IMR-90 (cell line): ENCODE measurements around the gene ENKUR. TPM values are rescaled to one million over a fixed set of nuclear protein-coding genes. Genes with fewer than 3 reads are reported as not detected.

Experiments
- ATAC-seq: fragments of 200-7000 bp; cut with Tn5 transposase; 2 replicates; pipeline ENCODE4 v1.9.1; 2020; ENCODE audit warnings: low read depth, mild to moderate bottlenecking, moderate library complexity
- BruUV-seq: library from RNA; stranded (reverse); fragments of 400-500 nt; replicated peaks from 2 replicates; lab custom pipeline; 2021; lab: Mats Ljungman, UMichigan
- CTCF ChIA-PET: fragments of 300-600 bp; formaldehyde crosslinking; extraction: SDS; loops from one replicate; lab custom pipeline; 2021; ENCODE audit warnings: antibody characterized with exemption; lab: Yijun Ruan, JAX
- POLR2A ChIA-PET: fragments of 300-600 bp; sonication (Branson Sonifier 250); formaldehyde crosslinking; loops from one replicate; lab custom pipeline; 2022; ENCODE audit warnings: antibody characterized with exemption; ENCODE audit not compliant: unreplicated experiment; lab: Charles Lee
- DNase-seq: peaks from one replicate; pipeline ENCODE4 v3.0.0; 2013
- H2AFZ ChIP-seq: replicated peaks from 2 replicates; pipeline ENCODE3; 2013; ENCODE audit warnings: low read length, mild to moderate bottlenecking; ENCODE audit not compliant: poor library complexity
- H2AK5ac ChIP-seq: 2 replicates; pipeline ENCODE4 v1.6.1; 2013; ENCODE audit warnings: low read depth, low read length, inconsistent platforms
- H2AK9ac ChIP-seq: replicated peaks from 2 replicates; pipeline ENCODE3; 2013; ENCODE audit warnings: mild to moderate bottlenecking, low read depth, low read length, moderate library complexity; ENCODE audit not compliant: poor library complexity
- H2BK120ac ChIP-seq: 2 replicates; pipeline ENCODE4 v1.6.1; 2013; ENCODE audit warnings: low read depth, low read length, inconsistent platforms
- H2BK15ac ChIP-seq: 3 replicates; pipeline ENCODE4 v1.6.1; 2013; ENCODE audit warnings: low read depth, low read length, inconsistent platforms
- H2BK20ac ChIP-seq: 2 replicates; pipeline ENCODE4 v1.6.1; 2013; ENCODE audit warnings: low read depth, mild to moderate bottlenecking, inconsistent platforms, low read length, moderate library complexity
- H2BK5ac ChIP-seq: 2 replicates; pipeline ENCODE4 v1.6.1; 2013; ENCODE audit warnings: mild to moderate bottlenecking, low read depth, low read length, inconsistent platforms; ENCODE audit not compliant: poor library complexity, severe bottlenecking
- H3K14ac ChIP-seq: replicated peaks from 2 replicates; pipeline ENCODE4 v1.6.1; 2013; ENCODE audit warnings: low read depth, low read length, inconsistent platforms
- H3K18ac ChIP-seq: 2 replicates; pipeline ENCODE4 v1.6.1; 2013; ENCODE audit warnings: low read depth, low read length, control low read depth
- H3K23ac ChIP-seq: 2 replicates; pipeline ENCODE4 v1.6.1; 2013; ENCODE audit warnings: low read depth, low read length, inconsistent platforms
- H3K27ac ChIP-seq: 2 replicates; pipeline ENCODE4 v1.5.1; 2013; ENCODE audit warnings: mild to moderate bottlenecking, control low read depth, low read length; ENCODE audit not compliant: insufficient read depth
- H3K27me3 ChIP-seq: 2 replicates; pipeline ENCODE4 v1.6.1; 2013; ENCODE audit warnings: low read length; ENCODE audit not compliant: control insufficient read depth, insufficient read depth
- H3K36me3 ChIP-seq: 2 replicates; pipeline ENCODE4 v1.6.1; 2013; ENCODE audit warnings: low read length, mixed read lengths; ENCODE audit not compliant: control insufficient read depth, insufficient read depth
- H3K4ac ChIP-seq: 2 replicates; pipeline ENCODE4 v1.6.1; 2013; ENCODE audit warnings: low read depth, low read length, inconsistent platforms
- H3K4me1 ChIP-seq: 2 replicates; pipeline ENCODE4 v1.6.1; 2013; ENCODE audit warnings: low read length, mixed read lengths; ENCODE audit not compliant: control insufficient read depth, insufficient read depth
- H3K4me2 ChIP-seq: 2 replicates; pipeline ENCODE4 v1.6.1; 2013; ENCODE audit warnings: low read depth, mild to moderate bottlenecking, control low read depth, low read length, moderate library complexity
- H3K4me3 ChIP-seq: 2 replicates; pipeline ENCODE4 v1.5.1; 2013; ENCODE audit warnings: low read depth, mild to moderate bottlenecking, control low read depth, low read length, moderate library complexity; ENCODE audit not compliant: insufficient read depth
- H3K56ac ChIP-seq: 2 replicates; pipeline ENCODE4 v1.6.1; 2013; ENCODE audit warnings: low read length, inconsistent platforms; ENCODE audit not compliant: insufficient read depth; ENCODE audit errors: extremely low read depth
- H3K79me1 ChIP-seq, 2 experiments: 2 replicates each; pipeline ENCODE4 v1.6.1; 2013; ENCODE audit warnings: low read length in 2 of 2, inconsistent platforms in 1 of 2, low read depth in 1 of 2
- H3K9ac ChIP-seq: 2 replicates; pipeline ENCODE4 v1.6.1; 2013; ENCODE audit warnings: low read depth, low read length, control low read depth
- H3K9me1 ChIP-seq: 2 replicates; pipeline ENCODE4 v1.6.1; 2013; ENCODE audit warnings: low read length, inconsistent platforms; ENCODE audit not compliant: insufficient read depth
- H3K9me3 ChIP-seq: 2 replicates; pipeline ENCODE4 v1.6.1; 2013; ENCODE audit warnings: low read length; ENCODE audit not compliant: control insufficient read depth, insufficient read depth
- H4K20me1 ChIP-seq: 2 replicates; pipeline ENCODE4 v1.6.1; 2013; ENCODE audit warnings: low read length, inconsistent platforms; ENCODE audit not compliant: insufficient read depth
- H4K5ac ChIP-seq: 2 replicates; pipeline ENCODE4 v1.6.1; 2013; ENCODE audit warnings: mild to moderate bottlenecking, low read depth, low read length, control low read depth
- H4K8ac ChIP-seq, 2 experiments: 2 replicates each; pipeline ENCODE4 v1.6.1; 2013; ENCODE audit warnings: low read depth in 2 of 2, low read length in 2 of 2, control low read depth in 1 of 2, inconsistent platforms in 1 of 2
- H4K91ac ChIP-seq: 2 replicates; pipeline ENCODE4 v1.6.1; 2013; ENCODE audit warnings: low read depth, low read length, inconsistent platforms; ENCODE audit not compliant: insufficient read depth
- RFX5 ChIP-seq: IDR thresholded peaks from 2 replicates; pipeline ENCODE4 v1.8.0; 2012; ENCODE audit warnings: low read depth, mild to moderate bottlenecking, low read length, moderate library complexity
- WGBS, 2 experiments: methylation state at CpG; one replicate each; pipeline versions ENCODE4 v1.1.5 to v1.1.7; 2013; ENCODE audit warnings: missing lambda C conversion rate in 2 of 2; ENCODE audit not compliant: insufficient read length in 1 of 2; ENCODE audit errors: extremely low coverage in 2 of 2; 5-methylcytosine and 5-hydroxymethylcytosine counted together
- dilution Hi-C: fragments of 300-500 bp; cut with HindIII; formaldehyde crosslinking; loops from one replicate; pipeline ENCODE4 v1.14.3; 2018; ENCODE audit warnings: low sequenced_read_pairs; ENCODE audit not compliant: unreplicated experiment
- in situ Hi-C: fragments of 300-500 bp; cut with MboI; formaldehyde crosslinking; loops from 3 replicates; pipeline ENCODE4 v1.14.3; 2019; ENCODE audit warnings: low sequenced_read_pairs, inconsistent platforms, mixed read lengths
- intact Hi-C: fragments of 100-400 bp; cut with micrococcal nuclease; formaldehyde crosslinking; loops from 2 replicates; pipeline ENCODE4 v1.10.0; 2022
- polyA plus RNA-seq, 3 experiments: library from polyadenylated mRNA; depleted of rRNA; stranded (reverse); fragments of >200 nt; gene quantifications; 2 replicates each; pipeline ENCODE4 v1.2.3, GENCODE V29; 2012; ENCODE audit warnings: low replicate concordance in 1 of 3
- total RNA-seq: library from RNA; depleted of rRNA; stranded (reverse); fragments of >200 nt; gene quantifications from 2 replicates; pipeline ENCODE4 v1.2.3, GENCODE V29; 2012

Gene ENKUR
- total and polyA plus RNA-seq, 2 of the 4 experiments (the other 2 are of a cell fraction) = not detected

GRCh38 chr10:24965051-24965450 lies 50.9 kb downstream of the ENKUR start:
- CTCF ChIA-PET = no interaction called here
- DNase-seq (no peak), ATAC-seq (no peak)
- H3K36me3 ChIP-seq = no peaks in the 10 kb centered on the region
- dilution Hi-C loops (no loop called here), intact Hi-C loops (no loop called here), in situ Hi-C loops (loop anchor here (25.0 kb wide), 1 partner anchor 253 kb away; the partner anchor contains the start of gene ARHGAP21)
- H3K79me1 ChIP-seq = no peaks in the 10 kb centered on the region
- H4K91ac ChIP-seq = no peak overlapping the region
- H4K5ac ChIP-seq = no peak overlapping the region
- H3K9me1 ChIP-seq = peaks cover 5% of the 10 kb centered on the region
- no peak for TF ChIP-seq RFX5
- H3K9me3 ChIP-seq = no peaks in the 10 kb centered on the region
- no peak overlapping the region for H3K56ac ChIP-seq
- H3K4me1 ChIP-seq = peaks cover 5% of the 10 kb centered on the region
- H4K20me1 ChIP-seq = no peaks in the 10 kb centered on the region
- WGBS, 2 experiments = no CpG with 5 or more reads among the region's 3 CpGs
- H3K18ac ChIP-seq = no peak overlapping the region
- H3K27ac ChIP-seq = no peak overlapping the region
- no peak overlapping the region for H2BK120ac ChIP-seq
- H4K8ac ChIP-seq = no peak overlapping the region
- H2AK5ac ChIP-seq = no peak overlapping the region
- BruUV-seq = no TSS peak
- no peaks in the 10 kb centered on the region; the same call in 1 of the 2 replicates for H3K27me3 ChIP-seq
- H3K9ac ChIP-seq = no peak overlapping the region
- no peak overlapping the region for H3K23ac ChIP-seq
- H3K4me3 ChIP-seq = no peak overlapping the region
- no peak overlapping the region for H2AK9ac ChIP-seq
- no peak overlapping the region for H3K4me2 ChIP-seq
- POLR2A ChIA-PET = no interaction called here
- H3K14ac ChIP-seq = no peak overlapping the region
- H2BK5ac ChIP-seq = no peak overlapping the region
- H3K4ac ChIP-seq = no peak overlapping the region
- H2AFZ ChIP-seq = no peak overlapping the region
- no peak overlapping the region for H2BK15ac ChIP-seq
- no peak overlapping the region for H2BK20ac ChIP-seq
